B cell (primary cell): Measurements from ENCODE around the gene SDK1. TPM values are rescaled to one million over a fixed set of nuclear protein-coding genes. Genes with fewer than 3 reads are reported as not detected.

Experiments used
- ATAC-seq: fragments of 200-7000 bp; cut with Tn5 transposase; one replicate; pipeline ENCODE4 v1.10.0; 2021; ENCODE audit warnings: low read depth, mild to moderate bottlenecking, moderate number of reproducible peaks, moderate library complexity
- CTCF ChIA-PET: fragments of 350-600 bp; sonication (Branson Sonifier 250); formaldehyde crosslinking; loops from one replicate; lab custom pipeline; 2021; ENCODE audit warnings: antibody characterized with exemption, inconsistent platforms; lab: Charles Lee
- POLR2A ChIA-PET: fragments of 350-600 bp; sonication (Branson Sonifier 250); formaldehyde crosslinking; loops from one replicate; lab custom pipeline; 2021; ENCODE audit warnings: antibody characterized with exemption; lab: Charles Lee
- DNase-seq: peaks from one replicate; pipeline ENCODE4 v3.0.0; 2013
- H2AFZ ChIP-seq: 2 replicates; pipeline ENCODE4 v1.6.1; 2012; ENCODE audit warnings: mild to moderate bottlenecking, low read depth, low read length; ENCODE audit not compliant: insufficient read depth, poor library complexity, severe bottlenecking
- H3K27ac ChIP-seq, 2 donors: 1 replicate in 1 of 2; 2 replicates in 1 of 2; pipeline ENCODE4 v1.5.1; 2012 to 2013; ENCODE audit warnings: low read length in 2 of 2, mild to moderate bottlenecking in 2 of 2, moderate library complexity in 1 of 2
- H3K27me3 ChIP-seq, 4 experiments: fragments of 200-600 bp in 1 of 4; sonication (generic) in 1 of 4; replicated peaks in 1 of 4; 1 replicate in 2 of 4; 2 replicates in 2 of 4; pipeline versions ENCODE4 v1.6.1 to v1.7.0; 2013 to 2016; ENCODE audit warnings: low read length in 3 of 4, mild to moderate bottlenecking in 2 of 4, mixed read lengths in 1 of 4, moderate library complexity in 1 of 4; ENCODE audit not compliant: insufficient read depth in 4 of 4, control insufficient read depth in 3 of 4; ENCODE audit errors: control extremely low read depth in 1 of 4
- H3K36me3 ChIP-seq, 2 experiments: replicated peaks in 1 of 2; 1 replicate in 1 of 2; 2 replicates in 1 of 2; pipeline versions ENCODE4 v1.6.1 to v1.7.1; 2013; ENCODE audit warnings: low read length in 1 of 2; ENCODE audit not compliant: insufficient read depth in 2 of 2, control insufficient read depth in 1 of 2; ENCODE audit errors: control extremely low read depth in 1 of 2, extremely low read depth in 1 of 2
- H3K4me1 ChIP-seq, 2 donors: fragments of 200-600 bp in 1 of 2; sonication (generic) in 1 of 2; 1 replicate in 1 of 2; 2 replicates in 1 of 2; pipeline versions ENCODE4 v1.5.1 to v1.6.1; 2013 to 2017; ENCODE audit warnings: low read length in 2 of 2; ENCODE audit not compliant: control insufficient read depth in 2 of 2, insufficient read depth in 2 of 2
- H3K4me2 ChIP-seq: replicated peaks from 2 replicates; pipeline ENCODE3; 2012; ENCODE audit warnings: mild to moderate bottlenecking, low read depth, low read length; ENCODE audit not compliant: poor library complexity, severe bottlenecking
- H3K4me3 ChIP-seq, 5 experiments: fragments of 200-600 bp in 1 of 5; sonication (generic) in 1 of 5; 1 replicate in 3 of 5; 2 replicates in 2 of 5; pipeline versions ENCODE4 v1.5.1 to v1.7.0; 2011 to 2016; ENCODE audit warnings: low read length in 4 of 5, mild to moderate bottlenecking in 4 of 5, low read depth in 2 of 5, control low read depth in 1 of 5, moderate library complexity in 1 of 5; ENCODE audit not compliant: insufficient read depth in 1 of 5; ENCODE audit errors: control extremely low read depth in 1 of 5, extremely low read depth in 1 of 5
- H3K79me2 ChIP-seq: fragments of 200-600 bp; sonication (generic); one replicate; pipeline ENCODE4 v1.6.0; 2016; ENCODE audit warnings: low read length; ENCODE audit not compliant: control insufficient read depth, insufficient read depth
- H3K9ac ChIP-seq: fragments of 200-600 bp; sonication (generic); 2 replicates; pipeline ENCODE4 v1.6.1; 2017; ENCODE audit warnings: mild to moderate bottlenecking, low read length, moderate library complexity
- H3K9me3 ChIP-seq, 3 donors: one replicate each; pipeline versions ENCODE4 v1.6.1 to v1.7.1; 2013; ENCODE audit warnings: low read length in 2 of 3; ENCODE audit not compliant: control insufficient read depth in 2 of 3, insufficient read depth in 1 of 3; ENCODE audit errors: control extremely low read depth in 1 of 3
- H4K20me1 ChIP-seq: 2 replicates; pipeline ENCODE4 v1.6.0; 2012; ENCODE audit warnings: mild to moderate bottlenecking, low read length; ENCODE audit not compliant: insufficient read depth, control insufficient read depth, poor library complexity, severe bottlenecking
- H3K27ac Mint-ChIP-seq: one replicate; pipeline ENCODE4 v1.8.0; 2021; ENCODE audit warnings: mixed read lengths
- H3K27me3 Mint-ChIP-seq: one replicate; pipeline ENCODE4 v1.8.0; 2021; ENCODE audit warnings: mixed read lengths
- H3K4me1 Mint-ChIP-seq: one replicate; pipeline ENCODE4 v1.8.0; 2021; ENCODE audit warnings: mixed read lengths
- H3K4me3 Mint-ChIP-seq: one replicate; pipeline ENCODE4 v1.8.0; 2021; ENCODE audit warnings: mixed read lengths
- H3K9me3 Mint-ChIP-seq: one replicate; pipeline ENCODE4 v1.8.0; 2022; ENCODE audit warnings: mixed read lengths; ENCODE audit not compliant: insufficient read depth
- CTCF ChIP-seq: fragments of 200-600 bp; IDR thresholded peaks from one replicate; pipeline ENCODE4 v1.8.0; 2022; ENCODE audit warnings: antibody characterized with exemption, mild to moderate bottlenecking
- EZH2 ChIP-seq: IDR thresholded peaks from 2 replicates; pipeline ENCODE4 v1.6.1; 2012; ENCODE audit warnings: borderline replicate concordance, low read depth, mild to moderate bottlenecking, moderate library complexity, low read length; ENCODE audit not compliant: insufficient read depth, poor library complexity, severe bottlenecking
- WGBS: methylation state at CpG from one replicate; pipeline ENCODE4 v1.1.5; 2013; ENCODE audit warnings: missing lambda C conversion rate; ENCODE audit not compliant: insufficient coverage; 5-methylcytosine and 5-hydroxymethylcytosine counted together
- intact Hi-C: fragments of 100-400 bp; cut with micrococcal nuclease; formaldehyde crosslinking; loops from one replicate; pipeline ENCODE4 v1.10.0; 2022
- polyA plus RNA-seq: library from polyadenylated mRNA; depleted of rRNA; stranded (reverse); fragments of >200 nt; gene quantifications from 2 replicates; pipeline ENCODE4 v1.2.3, GENCODE V29; 2012
- total RNA-seq, 2 donors: library from RNA; stranded (reverse); fragments of 120-200 nt in 1 of 2; gene quantifications; 1 replicate in 1 of 2; 2 replicates in 1 of 2; pipeline versions ENCODE4 v1.2.3 to v1.2.4, GENCODE V29; 2013 to 2022

The SDK1 gene
- total and polyA plus RNA-seq, 2 donors (not counting 1 experiment from before 2014, with no cell fraction given): 0.73 to 2.0 TPM

DNA sequence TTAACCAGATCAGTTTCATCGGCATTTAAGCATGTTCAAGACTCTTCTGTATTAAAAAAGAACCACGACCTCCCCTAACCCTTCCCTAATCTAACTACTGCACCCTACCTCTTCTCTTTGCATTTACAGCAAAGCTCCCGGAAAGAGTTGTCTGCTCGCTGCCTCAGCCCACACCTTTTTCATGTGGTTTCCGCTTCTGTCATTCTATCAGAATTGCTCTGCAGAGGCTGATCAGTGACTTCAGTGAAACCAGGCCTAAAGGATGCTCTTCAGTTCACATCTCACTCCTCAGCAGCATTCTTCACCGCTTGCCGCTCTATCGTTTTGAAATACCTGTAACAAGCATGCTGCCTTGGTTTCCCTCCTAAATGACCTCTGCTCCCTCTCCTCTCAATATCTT is 160.9 kb downstream of the SDK1 start:
- H3K27me3 Mint-ChIP-seq: peaks cover 41% of the 10 kb centered on the region

DNA sequence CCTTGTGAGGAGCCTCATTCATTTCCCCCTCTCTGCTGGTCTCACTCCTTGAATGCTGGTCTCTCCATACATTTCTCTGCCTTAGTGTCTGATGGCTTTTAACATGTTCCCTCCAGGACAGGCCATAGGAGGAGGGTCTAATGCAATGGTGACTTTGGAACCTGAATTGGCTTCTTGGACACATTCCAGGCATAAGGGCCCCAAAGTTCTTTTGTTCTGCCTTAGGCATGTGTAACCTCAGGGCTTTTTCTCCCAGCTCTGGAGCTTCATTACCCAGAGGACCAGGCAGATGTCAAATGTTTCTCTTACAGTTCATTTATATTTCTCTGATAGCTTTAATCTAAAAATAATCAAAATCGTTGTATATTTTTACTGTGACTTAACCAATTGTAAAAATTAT is 162.6 kb downstream of the SDK1 start:
- H3K27ac Mint-ChIP-seq: peak overlapping the region; percentile 54
- H3K4me3 Mint-ChIP-seq: no peak overlapping the region
- ATAC-seq (no peak), DNase-seq (no peak)
- Histone ChIP-seq H3K27me3 (peaks cover 0 to 4% (median 2%) of the 10 kb centered on the region in 4 experiments), H3K9ac (no peak overlapping the region), H3K9me3 (no peaks in the 10 kb centered on the region), H3K4me3 (no peak overlapping the region), H3K79me2 (no peaks in the 10 kb centered on the region), H3K4me1 (no peaks in the 10 kb centered on the region), H2AFZ (no peak overlapping the region), H3K4me2 (no peak overlapping the region), H3K36me3 (no peaks in the 10 kb centered on the region), H3K27ac (no peak overlapping the region), H4K20me1 (no peaks in the 10 kb centered on the region)
- WGBS: no CpG with 5 or more reads among the region's 1 CpG
- ChIA-PET CTCF (no interaction called here), POLR2A (no interaction called here)
- H3K4me1 Mint-ChIP-seq: no peaks in the 10 kb centered on the region
- peaks cover 33% of the 10 kb centered on the region for H3K27me3 Mint-ChIP-seq
- intact Hi-C loops: no loop called here
- no peak for TF ChIP-seq CTCF
- TF ChIP-seq EZH2: no peak
- no peaks in the 10 kb centered on the region for H3K9me3 Mint-ChIP-seq

More for the DNA sequence above, 160.9 kb downstream of the SDK1 start:
- no peak for DNase-seq
- Histone ChIP-seq H3K27me3 (peaks cover 0 to 4% (median 2%) of the 10 kb centered on the region in 4 experiments), H2AFZ (no peak overlapping the region), H3K36me3 (no peaks in the 10 kb centered on the region), H3K4me3 (no peak overlapping the region), H3K79me2 (no peaks in the 10 kb centered on the region), H3K4me1 (no peaks in the 10 kb centered on the region), H3K4me2 (no peak overlapping the region), H3K9me3 (no peaks in the 10 kb centered on the region), H4K20me1 (no peaks in the 10 kb centered on the region), H3K9ac (no peak overlapping the region), H3K27ac (no peak overlapping the region)
- 96% methylated on average over 7 of the region's 8 CpGs for WGBS
- Mint-ChIP-seq H3K4me3 (no peak overlapping the region), H3K4me1 (no peaks in the 10 kb centered on the region), H3K9me3 (no peaks in the 10 kb centered on the region), H3K27ac (no peak overlapping the region)
- intact Hi-C loops: no loop called here
- ATAC-seq: no peak
- ChIA-PET CTCF (no interaction called here), POLR2A (no interaction called here)
- TF ChIP-seq EZH2: no peak
